Activated naive CD4-positive, alpha-beta T cell treated with anti-CD3 and anti-CD28 coated beads for 36 hours (primary cell): ENCODE data around the gene NINJ2. TPM values are rescaled to one million over a fixed set of nuclear protein-coding genes. Genes with fewer than 3 reads are reported as not detected.

ENCODE experiments used
- CTCF ChIA-PET: fragments of 350-600 bp; sonication (Branson Sonifier 250); formaldehyde crosslinking; loops from one replicate; lab custom pipeline; 2021; ENCODE audit warnings: antibody characterized with exemption; lab: Charles Lee
- DNase-seq: peaks from one replicate; pipeline ENCODE4 v3.0.0-alpha.2; 2020
- H3K27ac Mint-ChIP-seq: one replicate; pipeline ENCODE4 v1.8.0; 2021; ENCODE audit warnings: mild to moderate bottlenecking, mixed read lengths
- H3K27me3 Mint-ChIP-seq: one replicate; pipeline ENCODE4 v1.8.0; 2021; ENCODE audit warnings: low read depth, mixed read lengths
- H3K36me3 Mint-ChIP-seq: one replicate; pipeline ENCODE4 v1.8.0; 2021; ENCODE audit warnings: low read depth, mixed read lengths
- H3K4me1 Mint-ChIP-seq: one replicate; pipeline ENCODE4 v1.8.0; 2021; ENCODE audit warnings: low read depth, mixed read lengths
- H3K4me3 Mint-ChIP-seq: one replicate; pipeline ENCODE4 v1.8.0; 2021; ENCODE audit warnings: mild to moderate bottlenecking, moderate library complexity, mixed read lengths
- H3K9me3 Mint-ChIP-seq: one replicate; pipeline ENCODE4 v1.8.0; 2021; ENCODE audit warnings: mixed read lengths
- intact Hi-C: fragments of 100-400 bp; cut with micrococcal nuclease; formaldehyde crosslinking; loops from one replicate; pipeline ENCODE4 v1.15.1; 2023
- total RNA-seq, 2 experiments: library from RNA; stranded (reverse); gene quantifications; one replicate each; pipeline ENCODE4 v1.2.3, GENCODE V29; 2021

Gene NINJ2
- total RNA-seq, 2 experiments from 2014 or later, result 1.8 to 2.5 TPM

DNA sequence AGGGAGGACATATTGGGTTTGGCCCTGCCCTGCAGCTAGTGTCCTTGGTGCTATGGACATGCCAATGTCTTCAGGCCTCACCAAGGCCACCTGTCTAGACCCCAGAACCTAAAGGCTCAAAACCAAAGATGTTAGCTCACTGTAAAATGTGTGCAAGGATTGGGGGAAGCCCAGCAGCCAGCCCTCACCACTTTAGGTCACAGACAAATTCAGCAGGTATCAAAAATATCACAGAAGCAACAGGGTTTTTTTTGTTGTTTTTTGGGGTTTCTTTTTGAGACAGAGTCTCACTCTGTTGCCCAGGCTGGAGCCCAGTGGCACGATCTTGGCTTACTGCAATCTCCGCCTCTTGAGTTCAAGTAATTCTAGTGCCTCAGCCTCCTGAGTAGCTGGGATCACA is 29.0 kb upstream of the NINJ2 start:
- no peak overlapping the region for H3K27ac Mint-ChIP-seq
- H3K36me3 Mint-ChIP-seq, result peaks cover 2% of the 10 kb centered on the region
- no peak overlapping the region for H3K4me3 Mint-ChIP-seq
- peaks cover 6% of the 10 kb centered on the region for H3K9me3 Mint-ChIP-seq
- DNase-seq, result no peak
- CTCF ChIA-PET, result interaction anchor here (1.3 kb wide), 1 partner anchor 16 kb away, joined by 6 read pairs; no protein-coding TSS in a partner anchor
- no peaks in the 10 kb centered on the region for H3K27me3 Mint-ChIP-seq
- intact Hi-C loops, result no loop called here
- H3K4me1 Mint-ChIP-seq, result peaks cover 11% of the 10 kb centered on the region

DNA sequence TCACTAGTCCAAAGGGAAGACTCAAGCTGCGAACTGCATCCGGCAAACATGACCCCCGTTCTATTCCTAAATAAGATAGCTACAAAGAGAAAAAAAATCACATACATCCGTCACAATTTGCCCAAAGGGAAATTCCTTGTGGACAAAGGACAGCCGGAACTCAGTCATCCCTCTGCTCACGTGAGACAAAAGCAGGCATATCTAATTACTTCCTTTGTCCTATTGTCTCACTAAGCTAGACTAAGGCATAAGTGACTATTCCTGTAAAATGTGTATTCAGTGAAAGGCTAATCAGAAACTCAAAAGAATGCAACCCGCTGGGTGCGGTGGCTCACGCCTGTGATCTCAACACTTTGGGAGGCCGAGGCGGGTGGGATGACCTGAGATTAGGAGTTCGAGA is 27.2 kb upstream of the NINJ2 start:
- H3K4me1 Mint-ChIP-seq, result peaks cover 16% of the 10 kb centered on the region
- no peaks in the 10 kb centered on the region for H3K27me3 Mint-ChIP-seq
- H3K9me3 Mint-ChIP-seq, result no peaks in the 10 kb centered on the region
- H3K27ac Mint-ChIP-seq, result no peak overlapping the region
- no peaks in the 10 kb centered on the region for H3K36me3 Mint-ChIP-seq
- H3K4me3 Mint-ChIP-seq, result no peak overlapping the region
- DNase-seq, result no peak
- CTCF ChIA-PET, result interaction anchor here (0.6 to 1.1 kb wide), 2 partner anchors 14 to 93 kb away, joined by 3 to 5 read pairs; no protein-coding TSS in a partner anchor
- intact Hi-C loops, result no loop called here

DNA sequence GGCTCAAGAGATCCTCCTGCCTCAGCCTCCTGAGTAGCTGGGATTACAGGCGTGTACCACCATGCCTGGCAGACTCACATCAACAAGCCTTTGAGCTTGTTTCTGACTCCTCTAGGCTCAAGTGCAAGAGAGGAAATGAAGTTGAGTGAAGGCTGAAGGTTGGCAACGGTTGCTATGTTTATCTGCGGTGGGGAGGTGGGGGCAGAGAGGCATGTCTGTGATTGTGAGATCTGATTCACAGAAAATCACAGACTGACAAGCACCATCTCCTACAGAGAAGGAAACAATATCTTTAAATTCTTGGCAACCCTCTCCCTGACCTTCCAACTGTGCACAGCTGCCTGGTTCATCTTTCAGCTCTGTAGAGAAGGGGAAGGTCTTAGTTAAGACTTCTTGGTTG is 22.1 kb upstream of the NINJ2 start:
- H3K27ac Mint-ChIP-seq, result peak overlapping the region; percentile 82
- H3K9me3 Mint-ChIP-seq, result no peaks in the 10 kb centered on the region
- peak overlapping the region; percentile 36 for H3K4me3 Mint-ChIP-seq
- DNase-seq, result peak; percentile 94
- intact Hi-C loops, result loop anchor here (1.0 to 5.0 kb wide), 7 partner anchors 11 to 264 kb away; partner anchors contain the start of gene RAD52
- CTCF ChIA-PET, result interaction anchor here (0.6 to 2.0 kb wide), 6 partner anchors 9 to 86 kb away, joined by 3 to 9 read pairs (median 3); no protein-coding TSS in a partner anchor
- H3K4me1 Mint-ChIP-seq, result peaks cover 36% of the 10 kb centered on the region
- no peaks in the 10 kb centered on the region for H3K36me3 Mint-ChIP-seq
- H3K27me3 Mint-ChIP-seq, result no peaks in the 10 kb centered on the region

DNA sequence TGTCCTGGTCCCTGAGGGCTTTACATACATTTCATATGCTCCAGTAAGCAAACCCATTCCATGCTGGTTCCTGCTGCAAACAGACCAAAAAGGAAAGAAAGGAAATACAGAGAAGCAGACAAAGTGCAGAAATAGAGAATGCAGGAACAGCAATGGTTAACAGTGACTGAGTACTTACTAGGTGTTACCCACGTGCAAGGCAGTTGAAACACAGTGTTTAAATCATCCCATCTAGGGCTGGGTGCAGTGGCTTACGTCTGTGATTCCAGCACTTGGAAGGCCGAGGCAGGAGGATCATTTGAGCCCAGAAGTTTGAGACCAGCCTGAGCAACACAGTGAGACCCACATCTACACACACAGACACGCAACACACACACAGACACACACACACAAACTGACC is 21.2 kb upstream of the NINJ2 start:
- Mint-ChIP-seq H3K4me3 (no peak overlapping the region), H3K36me3 (no peaks in the 10 kb centered on the region), H3K27me3 (no peaks in the 10 kb centered on the region), H3K27ac (no peak overlapping the region), H3K9me3 (no peaks in the 10 kb centered on the region), H3K4me1 (peaks cover 40% of the 10 kb centered on the region)
- DNase-seq, result no peak
- intact Hi-C loops, result no loop called here
- CTCF ChIA-PET, result no interaction called here

DNA sequence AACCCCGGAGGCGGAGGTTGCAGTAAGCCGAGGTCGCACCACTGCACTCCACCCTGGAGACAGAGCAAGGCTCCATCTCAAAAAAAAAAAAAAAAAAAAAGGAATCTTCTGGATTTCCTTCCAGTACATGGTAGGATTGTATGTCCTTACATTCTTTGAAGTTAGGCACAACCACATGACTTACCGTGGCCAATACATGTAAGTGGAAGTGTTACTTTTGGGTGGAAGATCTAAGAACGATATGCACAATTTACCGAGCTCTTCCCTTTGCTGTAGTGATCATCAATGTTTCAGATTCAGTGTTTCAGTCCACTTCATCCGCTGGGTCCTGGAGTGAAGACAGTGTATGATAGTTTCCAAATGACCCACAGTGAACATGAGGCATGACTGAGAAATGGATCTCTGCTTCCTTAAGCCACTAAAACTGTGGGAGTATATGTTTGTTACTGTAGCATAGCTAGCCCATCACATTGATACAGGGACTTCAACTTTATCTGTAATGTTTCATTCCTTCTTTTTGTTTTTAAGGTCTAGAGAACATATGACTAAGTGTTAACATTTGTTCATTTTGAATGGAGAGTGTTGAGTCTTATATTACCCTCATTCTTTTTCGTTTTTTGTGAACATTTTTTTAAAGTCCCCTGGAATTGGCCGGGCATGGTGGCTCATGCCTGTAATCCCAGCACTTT is 18.5 kb upstream of the NINJ2 start:
- intact Hi-C loops, result no loop called here
- Mint-ChIP-seq H3K4me3 (no peak overlapping the region), H3K27me3 (no peaks in the 10 kb centered on the region), H3K36me3 (no peaks in the 10 kb centered on the region), H3K9me3 (no peaks in the 10 kb centered on the region), H3K4me1 (peaks cover 57% of the 10 kb centered on the region), H3K27ac (no peak overlapping the region)
- no peak for DNase-seq
- CTCF ChIA-PET, result no interaction called here

DNA sequence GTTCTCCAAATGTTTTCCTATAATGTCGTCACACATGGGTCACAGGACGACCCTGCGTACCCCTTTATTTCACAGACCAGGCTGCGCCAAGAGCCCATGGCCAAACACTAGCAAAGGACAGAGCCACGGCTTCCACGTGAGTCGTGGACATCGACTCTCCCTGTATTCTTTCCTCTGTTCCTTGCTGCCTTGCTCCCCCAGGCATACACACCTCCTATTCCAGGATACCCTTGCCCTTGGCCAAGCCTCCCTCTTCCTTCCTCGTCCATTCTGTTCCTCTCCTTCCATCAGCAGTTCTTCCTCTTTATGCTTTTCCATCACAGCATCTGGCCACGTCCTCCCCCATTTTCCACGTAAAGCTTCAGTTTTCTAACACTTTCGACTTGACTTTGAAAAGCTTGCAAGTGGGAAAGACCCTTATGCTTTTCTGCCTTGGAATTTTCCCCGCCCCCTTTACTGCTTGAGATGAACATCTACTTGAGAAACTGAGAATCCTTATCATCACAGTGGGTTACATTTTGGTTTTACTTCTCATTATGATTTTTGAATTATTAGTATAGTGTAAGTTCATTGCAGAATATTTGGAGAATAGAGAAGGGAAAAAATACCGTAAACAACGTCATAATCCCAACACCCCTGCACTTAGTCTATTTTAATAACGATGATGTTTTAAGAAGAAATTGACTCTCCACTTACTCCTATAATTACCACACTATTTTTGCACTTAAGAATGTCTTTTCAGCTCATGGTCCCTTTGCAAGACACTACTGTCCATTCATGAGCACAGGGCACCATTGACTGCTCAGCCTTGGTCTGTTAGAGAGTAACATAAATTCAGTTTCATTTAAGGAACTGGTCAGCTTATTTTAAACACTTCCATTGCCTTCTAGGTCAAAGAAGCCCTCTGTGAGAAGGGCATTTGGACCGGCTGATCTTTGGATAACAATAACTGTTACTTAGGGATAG is 15.8 kb upstream of the NINJ2 start:
- no peak overlapping the region for H3K27ac Mint-ChIP-seq
- no peak overlapping the region for H3K4me3 Mint-ChIP-seq
- intact Hi-C loops, result no loop called here
- H3K9me3 Mint-ChIP-seq, result no peaks in the 10 kb centered on the region
- CTCF ChIA-PET, result no interaction called here
- peaks cover 43% of the 10 kb centered on the region for H3K4me1 Mint-ChIP-seq
- no peaks in the 10 kb centered on the region for H3K27me3 Mint-ChIP-seq
- peak; percentile 64 for DNase-seq
- no peaks in the 10 kb centered on the region for H3K36me3 Mint-ChIP-seq

DNA sequence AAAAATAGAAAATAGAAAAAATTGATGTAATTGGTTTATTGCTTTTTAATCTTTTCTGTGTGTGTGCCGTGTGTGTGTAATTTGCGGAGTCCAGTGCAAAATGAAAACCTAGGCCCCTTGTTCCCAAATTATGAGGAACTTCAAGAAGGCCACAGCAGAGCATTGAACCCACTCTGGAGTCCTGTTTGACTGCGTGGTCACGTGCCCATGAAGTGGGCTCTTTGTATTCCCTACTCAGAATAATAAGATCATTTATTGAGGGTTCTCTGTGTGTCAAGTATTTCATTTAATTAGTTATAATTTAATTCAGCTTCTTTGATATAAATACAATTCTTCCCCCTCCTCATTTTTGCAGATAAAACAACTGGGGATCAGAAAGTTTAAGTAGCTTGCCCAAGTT is 12.3 kb upstream of the NINJ2 start:
- no peaks in the 10 kb centered on the region for H3K27me3 Mint-ChIP-seq
- intact Hi-C loops, result loop anchor here (2.0 kb wide), 1 partner anchor 917 kb away; no protein-coding TSS in a partner anchor
- DNase-seq, result no peak
- no peak overlapping the region for H3K4me3 Mint-ChIP-seq
- H3K36me3 Mint-ChIP-seq, result no peaks in the 10 kb centered on the region
- CTCF ChIA-PET, result interaction anchor here (1.9 to 3.6 kb wide), 2 partner anchors 17 to 75 kb away, joined by 6 to 13 read pairs; no protein-coding TSS in a partner anchor
- H3K27ac Mint-ChIP-seq, result no peak overlapping the region
- no peaks in the 10 kb centered on the region for H3K9me3 Mint-ChIP-seq
- H3K4me1 Mint-ChIP-seq, result peaks cover 63% of the 10 kb centered on the region

DNA sequence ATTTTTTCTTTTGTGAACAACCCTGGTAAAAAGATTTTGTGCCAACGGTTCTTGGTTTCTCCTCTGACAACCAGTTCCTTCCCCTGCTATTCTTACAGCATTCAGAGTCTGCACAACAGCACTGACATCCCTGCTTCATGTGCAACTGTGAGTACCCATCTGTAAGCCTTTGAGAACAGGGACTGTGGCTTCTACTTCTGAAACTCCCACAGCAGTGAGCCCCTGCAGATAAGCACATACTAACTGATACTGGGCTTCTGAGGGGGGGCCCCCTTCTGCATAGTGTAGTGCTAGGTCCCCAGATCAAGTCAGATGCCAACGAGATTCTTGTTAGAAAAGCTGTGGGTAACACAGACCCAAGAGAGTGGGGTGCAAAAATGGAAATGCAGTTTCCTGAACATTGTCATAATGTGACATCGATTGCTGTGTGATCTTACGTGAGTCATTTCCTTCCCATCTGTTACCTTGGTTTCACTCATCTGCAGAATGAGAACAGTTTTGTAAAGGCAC is 11.1 kb upstream of the NINJ2 start:
- H3K4me3 Mint-ChIP-seq, result peak overlapping the region; percentile 16
- no peaks in the 10 kb centered on the region for H3K27me3 Mint-ChIP-seq
- peak; percentile 91 for DNase-seq
- H3K27ac Mint-ChIP-seq, result peak overlapping the region; percentile 78
- intact Hi-C loops, result loop anchor here (1.0 to 2.0 kb wide), 11 partner anchors 8 to 918 kb away; no protein-coding TSS in a partner anchor
- no peaks in the 10 kb centered on the region for H3K36me3 Mint-ChIP-seq
- H3K4me1 Mint-ChIP-seq, result peaks cover 65% of the 10 kb centered on the region
- H3K9me3 Mint-ChIP-seq, result no peaks in the 10 kb centered on the region
- CTCF ChIA-PET, result interaction anchor here (1.0 to 3.6 kb wide), 5 partner anchors 9 to 98 kb away, joined by 3 to 13 read pairs (median 4); no protein-coding TSS in a partner anchor

DNA sequence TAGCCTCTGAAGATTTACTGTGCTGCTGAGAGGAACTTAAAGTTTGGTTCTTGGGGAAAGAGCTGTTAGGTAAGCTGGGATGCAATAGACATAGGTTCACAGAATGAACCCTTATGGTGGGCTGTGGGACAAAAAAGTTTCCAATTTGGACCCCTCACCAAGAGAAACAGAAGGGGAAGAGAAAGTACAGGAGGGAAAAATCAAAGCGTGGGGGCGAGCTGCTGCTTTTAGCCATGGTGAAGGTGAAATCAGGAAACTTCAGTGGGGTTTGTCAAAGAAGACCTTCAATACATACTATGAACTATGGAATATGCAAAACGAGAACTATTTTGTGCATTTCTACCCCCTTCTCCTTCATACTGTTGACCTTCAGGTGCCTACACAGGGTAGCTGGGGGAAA is 10.6 kb upstream of the NINJ2 start:
- Mint-ChIP-seq H3K4me3 (no peak overlapping the region), H3K36me3 (peaks cover 2% of the 10 kb centered on the region), H3K27me3 (no peaks in the 10 kb centered on the region), H3K9me3 (no peaks in the 10 kb centered on the region), H3K27ac (peak overlapping the region; percentile 78), H3K4me1 (peaks cover 65% of the 10 kb centered on the region)
- intact Hi-C loops, result loop anchor here (1.0 to 2.0 kb wide), 11 partner anchors 8 to 919 kb away; no protein-coding TSS in a partner anchor
- CTCF ChIA-PET, result interaction anchor here (1.0 to 3.6 kb wide), 7 partner anchors 8 to 104 kb away, joined by 3 to 13 read pairs (median 4); no protein-coding TSS in a partner anchor
- DNase-seq, result no peak

DNA sequence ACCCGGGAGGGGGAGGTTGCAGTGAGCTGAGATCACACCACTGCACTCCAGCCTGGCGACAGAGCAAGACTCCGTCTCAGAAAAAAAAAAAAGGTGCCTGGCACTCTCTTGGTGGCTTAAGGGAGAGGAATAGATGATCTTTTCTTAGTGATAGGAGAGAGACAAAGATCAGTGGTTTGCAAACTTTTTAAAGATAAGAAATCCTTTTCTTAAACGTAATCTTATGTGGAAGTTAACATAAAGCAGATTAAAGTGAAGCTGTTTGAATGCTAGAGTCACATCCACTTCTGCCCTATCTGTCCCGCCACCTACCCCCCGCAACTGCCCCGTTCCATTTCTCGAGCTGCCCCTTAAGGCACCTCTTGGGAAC is 6.3 kb upstream of the NINJ2 start:
- H3K27me3 Mint-ChIP-seq, result no peaks in the 10 kb centered on the region
- H3K27ac Mint-ChIP-seq, result peak overlapping the region; percentile 76
- no peak for DNase-seq
- peaks cover 79% of the 10 kb centered on the region for H3K4me1 Mint-ChIP-seq
- H3K9me3 Mint-ChIP-seq, result no peaks in the 10 kb centered on the region
- H3K36me3 Mint-ChIP-seq, result peaks cover 2% of the 10 kb centered on the region
- CTCF ChIA-PET, result interaction anchor here (0.5 to 2.8 kb wide), 8 partner anchors 16 to 94 kb away, joined by 3 to 28 read pairs (median 3); partner anchors contain the start of gene WNK1
- peak overlapping the region; percentile 11 for H3K4me3 Mint-ChIP-seq
- intact Hi-C loops, result loop anchor here (1.0 to 2.0 kb wide), 10 partner anchors 16 to 280 kb away; partner anchors contain the start of genes RAD52 and WNK1

DNA sequence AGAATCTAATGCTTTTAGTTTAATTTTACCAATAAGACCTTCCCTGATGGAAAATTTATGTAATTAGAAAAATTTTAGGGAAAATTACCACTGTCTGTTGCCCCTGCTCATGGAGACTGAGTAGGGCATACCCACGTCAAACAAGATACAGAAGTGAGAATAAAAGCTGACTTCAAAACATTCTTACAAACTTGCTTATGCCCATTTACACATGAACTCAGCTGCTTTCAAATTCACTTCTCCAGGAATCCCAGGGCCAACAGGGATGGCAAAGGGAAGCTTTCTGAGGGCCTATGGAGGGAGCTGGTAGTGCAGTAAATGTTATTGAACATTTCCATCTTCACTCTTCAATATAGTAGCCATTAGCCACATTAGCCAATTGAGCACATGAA is 4.8 kb upstream of the NINJ2 start:
- DNase-seq, result no peak
- H3K27me3 Mint-ChIP-seq, result no peaks in the 10 kb centered on the region
- H3K27ac Mint-ChIP-seq, result no peak overlapping the region
- H3K4me1 Mint-ChIP-seq, result peaks cover 77% of the 10 kb centered on the region
- no peak overlapping the region for H3K4me3 Mint-ChIP-seq
- peaks cover 2% of the 10 kb centered on the region for H3K36me3 Mint-ChIP-seq
- no peaks in the 10 kb centered on the region for H3K9me3 Mint-ChIP-seq
- CTCF ChIA-PET, result interaction anchor here (0.6 to 2.8 kb wide), 7 partner anchors 8 to 92 kb away, joined by 3 to 28 read pairs (median 3); partner anchors contain the start of gene WNK1
- intact Hi-C loops, result loop anchor here (2.0 kb wide), 2 partner anchors 57 to 143 kb away; no protein-coding TSS in a partner anchor
